SK-N-SH (cell line): Measurements from ENCODE around the gene FZD1. TPM values are rescaled to one million over a fixed set of nuclear protein-coding genes. Genes with fewer than 3 reads are reported as not detected.
A peak's percentile ranks its signal among the peaks of the same experiment; 100 is the strongest.

Experiments used
- CTCF ChIA-PET: fragments of 300-600, 350-600 bp; formaldehyde crosslinking; extraction: SDS; loops from one replicate; lab custom pipeline; 2021; lab: Yijun Ruan, JAX
- POLR2A ChIA-PET: fragments of 350-600 bp; sonication (Branson Sonifier 250); formaldehyde crosslinking; extraction: SDS; loops from one replicate; lab custom pipeline; 2020; ENCODE audit warnings: antibody characterized with exemption, inconsistent platforms; lab: Yijun Ruan, JAX
- DNase-seq: peaks from one replicate; pipeline ENCODE4 v3.0.0; 2012
- H2AFZ ChIP-seq: fragments of 200-600 bp; sonication (generic); 2 replicates; pipeline ENCODE4 v1.8.1; 2016; ENCODE audit warnings: antibody characterized with exemption, mild to moderate bottlenecking, low read depth
- H3F3A ChIP-seq: fragments of 200-600 bp; sonication (generic); replicated peaks from 2 replicates; pipeline ENCODE3; 2016; ENCODE audit warnings: antibody characterized with exemption, mild to moderate bottlenecking; ENCODE audit not compliant: insufficient read depth
- H3K27ac ChIP-seq, 2 experiments: fragments of 200-500 bp in 1 of 2; fragments of 200-600 bp in 1 of 2; sonication (Bioruptor generic) in 1 of 2; sonication (generic), shearing (Covaris generic) in 1 of 2; 2 replicates each; pipeline versions ENCODE4 v1.5.1 to v1.6.1; 2014 to 2016; ENCODE audit warnings: low read depth in 2 of 2, inconsistent platforms in 1 of 2, low read length in 1 of 2, mild to moderate bottlenecking in 1 of 2, mixed read lengths in 1 of 2
- H3K27me3 ChIP-seq: fragments of 200-600 bp; sonication (generic), shearing (Covaris generic); 2 replicates; pipeline ENCODE4 v1.6.1; 2016; ENCODE audit warnings: mixed run types; ENCODE audit not compliant: insufficient read depth
- H3K36me3 ChIP-seq, 2 experiments: fragments of 200-500 bp in 1 of 2; fragments of 200-600 bp in 1 of 2; sonication (Bioruptor generic) in 1 of 2; sonication (generic) in 1 of 2; replicated peaks in 1 of 2; 2 replicates each; pipeline versions ENCODE3 to v1.5.1; 2014 to 2016; ENCODE audit warnings: low read length in 1 of 2, mild to moderate bottlenecking in 1 of 2; ENCODE audit not compliant: insufficient read depth in 2 of 2, control insufficient read depth in 1 of 2
- H3K4me1 ChIP-seq, 2 experiments: fragments of 200-500 bp in 1 of 2; fragments of 200-600 bp in 1 of 2; sonication (Bioruptor generic) in 1 of 2; sonication (generic), shearing (Covaris generic) in 1 of 2; 2 replicates each; pipeline versions ENCODE4 v1.5.1 to v1.6.1; 2014 to 2016; ENCODE audit warnings: low read depth in 1 of 2, low read length in 1 of 2, mixed run types in 1 of 2; ENCODE audit not compliant: insufficient read depth in 2 of 2, control insufficient read depth in 1 of 2
- H3K4me2 ChIP-seq: fragments of 200-600 bp; sonication (generic), shearing (Covaris generic); 2 replicates; pipeline ENCODE4 v1.6.1; 2017; ENCODE audit warnings: mixed run types
- H3K4me3 ChIP-seq, 2 experiments: fragments of 200-500 bp in 1 of 2; fragments of 200-600 bp in 1 of 2; sonication (Bioruptor generic) in 1 of 2; sonication (generic), shearing (Covaris generic) in 1 of 2; 2 replicates each; pipeline versions ENCODE4 v1.5.1 to v1.8.1; 2014 to 2016; ENCODE audit warnings: low read depth in 2 of 2, inconsistent platforms in 1 of 2, low read length in 1 of 2, mild to moderate bottlenecking in 1 of 2, mixed read lengths in 1 of 2, moderate library complexity in 1 of 2
- H3K79me2 ChIP-seq: fragments of 200-600 bp; sonication (generic); 2 replicates; pipeline ENCODE4 v1.8.1; 2017; ENCODE audit warnings: mild to moderate bottlenecking; ENCODE audit not compliant: insufficient read depth
- H3K9ac ChIP-seq: fragments of 200-600 bp; sonication (generic); 2 replicates; pipeline ENCODE4 v1.6.1; 2017; ENCODE audit warnings: mixed run types
- H3K9me2 ChIP-seq: fragments of 200-600 bp; sonication (generic); 2 replicates; pipeline ENCODE4 v1.6.1; 2017; ENCODE audit warnings: mixed run types
- H3K9me3 ChIP-seq: fragments of 200-600 bp; sonication (generic); 2 replicates; pipeline ENCODE4 v1.6.1; 2017; ENCODE audit warnings: mixed run types, mild to moderate bottlenecking, moderate library complexity
- H4K20me1 ChIP-seq: fragments of 200-600 bp; sonication (generic); 2 replicates; pipeline ENCODE4 v1.6.1; 2017; ENCODE audit warnings: mild to moderate bottlenecking, mixed run types; ENCODE audit not compliant: insufficient read depth
- CTCF ChIP-seq: fragments of 200-600 bp; sonication (generic); IDR thresholded peaks from 2 replicates; pipeline ENCODE4 v1.6.1; 2017; ENCODE audit warnings: antibody characterized with exemption, mild to moderate bottlenecking, moderate library complexity
- EZH2phosphoT487 ChIP-seq: fragments of 200-600 bp; sonication (generic); IDR thresholded peaks from 2 replicates; pipeline ENCODE4 v1.6.1; 2017; ENCODE audit warnings: low read depth, mixed run types, mild to moderate bottlenecking, antibody characterized with exemption, moderate library complexity, borderline replicate concordance
- GABPA ChIP-seq: IDR thresholded peaks from 2 replicates; pipeline ENCODE4 v1.4.0; 2012; ENCODE audit warnings: low read depth, mild to moderate bottlenecking
- IRF3 ChIP-seq: fragments of 150-350 bp; IDR thresholded peaks from 2 replicates; pipeline ENCODE4 v1.6.1; 2016; ENCODE audit warnings: mild to moderate bottlenecking, low read depth, low read length
- MEF2A ChIP-seq: IDR thresholded peaks from 2 replicates; pipeline ENCODE4 v1.4.0; 2012; ENCODE audit warnings: low read depth, borderline replicate concordance
- NRF1 ChIP-seq: IDR thresholded peaks from 2 replicates; pipeline ENCODE4 v1.6.1; 2012; ENCODE audit warnings: low read depth, mild to moderate bottlenecking, low read length
- RAD21 ChIP-seq: IDR thresholded peaks from 2 replicates; pipeline ENCODE4 v1.6.1; 2012; ENCODE audit warnings: mild to moderate bottlenecking, low read length
- RCOR1 ChIP-seq: fragments of 150-350 bp; IDR thresholded peaks from 2 replicates; pipeline ENCODE4 v1.6.1; 2017; ENCODE audit warnings: antibody characterized with exemption, low read length
- REST ChIP-seq: IDR thresholded peaks from 2 replicates; pipeline ENCODE4 v1.6.1; 2012; ENCODE audit warnings: mild to moderate bottlenecking, low read depth, low read length, moderate library complexity
- RXRA ChIP-seq: IDR thresholded peaks from 2 replicates; pipeline ENCODE4 v1.4.0; 2012; ENCODE audit warnings: low read depth, mild to moderate bottlenecking, borderline replicate concordance
- SIN3A ChIP-seq: IDR thresholded peaks from 2 replicates; pipeline ENCODE4 v1.6.1; 2012; ENCODE audit warnings: low read depth, mild to moderate bottlenecking, low read length, moderate library complexity, borderline replicate concordance
- SMC3 ChIP-seq: IDR thresholded peaks from 2 replicates; pipeline ENCODE4 v1.6.1; 2012; ENCODE audit warnings: low read depth, low read length, improper control_type of control experiment
- TCF12 ChIP-seq: IDR thresholded peaks from 2 replicates; pipeline ENCODE4 v1.4.0; 2012
- YY1 ChIP-seq: IDR thresholded peaks from 2 replicates; pipeline ENCODE4 v1.4.0; 2012; ENCODE audit warnings: low read depth, mild to moderate bottlenecking
- WGBS: methylation state at CpG from one replicate; pipeline ENCODE4 v1.1.6; 2017; ENCODE audit warnings: low lambda C conversion rate; 5-methylcytosine and 5-hydroxymethylcytosine counted together
- polyA plus RNA-seq, 3 experiments: library from polyadenylated mRNA; depleted of rRNA; stranded (reverse); fragments of >200 nt; gene quantifications; 2 replicates each; pipeline ENCODE4 v1.2.3, GENCODE V29; 2012
- TF ChIP-seq, protein P1 (sequence below): IDR thresholded peaks from 2 replicates; pipeline ENCODE4 v1.4.0; 2012; ENCODE audit warnings: low read depth, borderline replicate concordance

FZD1 gene
- polyA plus RNA-seq, 1 of the 3 experiments (the other 2 are of a cell fraction) = 3.8 TPM

DNA sequence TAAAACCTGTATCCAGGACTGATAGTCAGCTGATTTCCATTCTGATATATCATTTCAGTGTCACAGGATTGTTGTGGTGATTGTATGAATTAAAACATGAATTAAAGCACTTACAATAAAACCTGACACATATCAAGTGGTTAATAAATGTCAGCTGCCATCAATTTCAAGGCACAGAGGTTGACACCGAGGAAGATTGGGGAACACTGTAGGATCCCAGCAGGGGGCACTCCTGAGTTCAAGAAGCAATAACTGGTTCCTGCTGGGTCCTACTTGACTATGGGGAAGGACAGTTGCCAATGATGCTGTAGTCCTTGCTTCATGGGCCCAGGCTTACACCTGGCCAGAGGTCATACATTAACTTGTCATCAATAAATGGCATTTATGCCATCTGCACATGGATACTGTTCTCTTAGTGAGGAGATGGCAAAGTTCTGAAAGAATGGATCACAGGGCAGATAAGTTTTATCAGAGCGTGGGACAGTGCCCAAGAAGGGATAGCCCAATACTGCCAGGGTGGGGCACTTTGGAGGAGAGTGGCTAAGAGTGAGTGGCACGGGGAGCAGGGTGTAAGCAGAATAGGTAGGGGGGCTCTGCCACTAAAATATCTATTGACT is 24.1 kb downstream of the FZD1 start:
- Histone ChIP-seq H2AFZ (no peak overlapping the region), H3K27ac (no peak overlapping the region), H3K9me3 (no peaks in the 10 kb centered on the region), H3K36me3 (no peaks in the 10 kb centered on the region), H3K9me2 (no peaks in the 10 kb centered on the region), H3K79me2 (no peaks in the 10 kb centered on the region), H3K4me1 (peaks cover 0 to 14% of the 10 kb centered on the region in 2 experiments; a peak in 3 of 4 replicates), H3K4me2 (no peak overlapping the region), H4K20me1 (no peaks in the 10 kb centered on the region), H3K4me3 (no peak overlapping the region), H3K27me3 (no peaks in the 10 kb centered on the region), H3K9ac (no peak overlapping the region), H3F3A (no peaks in the 10 kb centered on the region)
- TF ChIP-seq RXRA (no peak), RCOR1 (no peak), YY1 (no peak), RAD21 (peak; percentile 51), CTCF (peak; percentile 56), GABPA (no peak), MEF2A (no peak), SMC3 (peak; percentile 23; the same call in 1 of the 2 replicates)
- POLR2A ChIA-PET = no interaction called here
- CTCF ChIA-PET = interaction anchor here (0.7 to 1.9 kb wide), 13 partner anchors 10 to 495 kb away, joined by 3 to 9 read pairs (median 4); no protein-coding TSS in a partner anchor
- 90% methylated on average over 3 of the region's 3 CpGs for WGBS
- DNase-seq = no peak

DNA sequence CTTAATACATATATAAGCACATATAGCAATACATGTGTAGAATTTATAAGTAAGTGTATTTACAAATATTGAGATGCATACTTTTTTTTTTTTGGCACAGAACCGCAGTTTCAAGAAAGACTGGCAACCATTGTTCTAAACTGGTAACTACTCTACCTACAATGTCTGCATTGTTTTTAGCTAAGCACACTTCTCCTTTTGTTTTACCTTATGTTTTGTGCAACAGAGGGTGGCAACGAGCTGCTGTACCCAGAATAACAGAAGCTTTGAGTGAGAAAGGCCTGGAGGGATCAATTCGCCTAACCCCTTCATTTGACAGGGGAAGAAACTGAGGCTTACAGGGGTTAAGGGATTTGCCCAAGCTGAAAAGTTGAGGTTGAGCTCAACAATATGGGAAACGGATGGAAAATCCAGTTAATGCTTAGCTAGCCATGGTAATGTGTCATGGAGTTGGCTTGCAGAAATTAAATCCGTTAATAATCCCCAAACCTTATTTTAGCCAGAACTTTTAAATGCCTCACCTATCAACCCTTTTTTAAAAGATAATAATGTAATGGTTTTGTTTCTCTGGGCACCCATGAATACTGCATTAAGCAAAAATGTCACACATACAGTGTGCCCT is 25.5 kb downstream of the FZD1 start:
- Histone ChIP-seq H3K27me3 (peaks cover 12% of the 10 kb centered on the region; the same call in 1 of the 2 replicates), H4K20me1 (no peaks in the 10 kb centered on the region), H2AFZ (no peak overlapping the region), H3K4me2 (no peak overlapping the region), H3K79me2 (no peaks in the 10 kb centered on the region), H3F3A (no peaks in the 10 kb centered on the region), H3K4me3 (no peak overlapping the region), H3K9ac (no peak overlapping the region), H3K4me1 (peaks cover 0 to 14% of the 10 kb centered on the region in 2 experiments; a peak in 2 of 4 replicates), H3K27ac (no peak overlapping the region), H3K9me3 (no peaks in the 10 kb centered on the region), H3K36me3 (no peaks in the 10 kb centered on the region), H3K9me2 (no peaks in the 10 kb centered on the region)
- TF ChIP-seq NRF1 (no peak), SIN3A (no peak), IRF3 (no peak), EZH2phosphoT487 (no peak), TCF12 (no peak), REST (no peak)
- TF ChIP-seq, protein P1, sequence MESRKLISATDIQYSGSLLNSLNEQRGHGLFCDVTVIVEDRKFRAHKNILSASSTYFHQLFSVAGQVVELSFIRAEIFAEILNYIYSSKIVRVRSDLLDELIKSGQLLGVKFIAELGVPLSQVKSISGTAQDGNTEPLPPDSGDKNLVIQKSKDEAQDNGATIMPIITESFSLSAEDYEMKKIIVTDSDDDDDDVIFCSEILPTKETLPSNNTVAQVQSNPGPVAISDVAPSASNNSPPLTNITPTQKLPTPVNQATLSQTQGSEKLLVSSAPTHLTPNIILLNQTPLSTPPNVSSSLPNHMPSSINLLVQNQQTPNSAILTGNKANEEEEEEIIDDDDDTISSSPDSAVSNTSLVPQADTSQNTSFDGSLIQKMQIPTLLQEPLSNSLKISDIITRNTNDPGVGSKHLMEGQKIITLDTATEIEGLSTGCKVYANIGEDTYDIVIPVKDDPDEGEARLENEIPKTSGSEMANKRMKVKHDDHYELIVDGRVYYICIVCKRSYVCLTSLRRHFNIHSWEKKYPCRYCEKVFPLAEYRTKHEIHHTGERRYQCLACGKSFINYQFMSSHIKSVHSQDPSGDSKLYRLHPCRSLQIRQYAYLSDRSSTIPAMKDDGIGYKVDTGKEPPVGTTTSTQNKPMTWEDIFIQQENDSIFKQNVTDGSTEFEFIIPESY = no peak
- no peak for DNase-seq
- POLR2A ChIA-PET = no interaction called here
- 62% methylated on average over 5 of the region's 5 CpGs for WGBS
- CTCF ChIA-PET = interaction anchor here (0.8 to 1.8 kb wide), 4 partner anchors 11 to 326 kb away, joined by 3 to 5 read pairs (median 4); no protein-coding TSS in a partner anchor
